HG03064 (cell line): ENCODE data around the gene FNDC1.

Experiments
- ATAC-seq: cut with Tn5 transposase; IDR thresholded peaks from one replicate; pipeline ENCODE4 v1.9.1; 2021; ENCODE audit warnings: low read depth; ENCODE audit not compliant: unreplicated experiment

The FNDC1 gene

GRCh38 chr6:159303159-159303558 lies 134.0 kb downstream of the FNDC1 start:
- ATAC-seq, result no peak

GRCh38 chr6:159303784-159304183 lies 134.6 kb downstream of the FNDC1 start:
- no peak for ATAC-seq

- no peak for ATAC-seq
These were observed 135.4 kb downstream of the FNDC1 start for GRCh38 chr6:159304641-159305040.

GRCh38 chr6:159305159-159305558 lies 136.0 kb downstream of the FNDC1 start:
- ATAC-seq, result no peak

- ATAC-seq, result no peak
These were observed 136.8 kb downstream of the FNDC1 start for GRCh38 chr6:159305804-159306537.

- ATAC-seq, result no peak
These were observed 138.1 kb downstream of the FNDC1 start for GRCh38 chr6:159307246-159307790.

- no peak for ATAC-seq
These were observed 139.0 kb downstream of the FNDC1 start for GRCh38 chr6:159308198-159308597.

GRCh38 chr6:159309723-159310122 lies 140.5 kb downstream of the FNDC1 start:
- ATAC-seq, result no peak

- ATAC-seq, result no peak
These were observed 142.4 kb downstream of the FNDC1 start for GRCh38 chr6:159311618-159312017.

- ATAC-seq, result no peak
These were observed 143.0 kb downstream of the FNDC1 start for GRCh38 chr6:159312206-159312605.

GRCh38 chr6:159313018-159313417 lies 143.8 kb downstream of the FNDC1 start:
- no peak for ATAC-seq

GRCh38 chr6:159315562-159315961 lies 146.4 kb downstream of the FNDC1 start:
- no peak for ATAC-seq

- no peak for ATAC-seq
These were observed 148.2 kb downstream of the FNDC1 start for GRCh38 chr6:159317430-159317829.

- no peak for ATAC-seq
These were observed 152.1 kb downstream of the FNDC1 start for GRCh38 chr6:159321267-159321666.
